IPS-18a (cell line): ENCODE data around the gene MACROD2.

Experiments used
- H3K27ac ChIP-seq: one replicate; pipeline ENCODE4 v1.5.1; 2013; ENCODE audit warnings: low read length
- H3K27me3 ChIP-seq: one replicate; pipeline ENCODE4 v1.6.1; 2013; ENCODE audit warnings: mild to moderate bottlenecking, low read length; ENCODE audit not compliant: control insufficient read depth, insufficient read depth
- H3K36me3 ChIP-seq: one replicate; pipeline ENCODE4 v1.6.1; 2013; ENCODE audit warnings: low read depth, low read length; ENCODE audit not compliant: control insufficient read depth
- H3K4me1 ChIP-seq: one replicate; pipeline ENCODE4 v1.6.1; 2013; ENCODE audit warnings: low read depth, low read length; ENCODE audit not compliant: control insufficient read depth
- H3K4me3 ChIP-seq: one replicate; pipeline ENCODE4 v1.5.1; 2013; ENCODE audit warnings: low read length
- H3K9ac ChIP-seq: one replicate; pipeline ENCODE4 v1.6.1; 2013; ENCODE audit warnings: mild to moderate bottlenecking, low read length, moderate library complexity
- H3K9me3 ChIP-seq: one replicate; pipeline ENCODE4 v1.6.1; 2013; ENCODE audit warnings: low read depth, low read length; ENCODE audit not compliant: control insufficient read depth

MACROD2 gene

GRCh38 chr20:14935285-14935684, 940.0 kb downstream of the MACROD2 start:
- no peaks in the 10 kb centered on the region for H3K36me3 ChIP-seq
- H3K27ac ChIP-seq, result no peak overlapping the region
- no peak overlapping the region for H3K4me3 ChIP-seq
- no peaks in the 10 kb centered on the region for H3K9me3 ChIP-seq
- no peaks in the 10 kb centered on the region for H3K27me3 ChIP-seq
- no peak overlapping the region for H3K9ac ChIP-seq
- H3K4me1 ChIP-seq, result no peaks in the 10 kb centered on the region

- Histone ChIP-seq H3K4me3 (no peak overlapping the region), H3K36me3 (no peaks in the 10 kb centered on the region), H3K9me3 (no peaks in the 10 kb centered on the region), H3K27ac (no peak overlapping the region), H3K4me1 (no peaks in the 10 kb centered on the region), H3K27me3 (no peaks in the 10 kb centered on the region), H3K9ac (no peak overlapping the region)
These were observed 941.7 kb downstream of the MACROD2 start for GRCh38 chr20:14937021-14937420.

GRCh38 chr20:14937846-14938245, 942.5 kb downstream of the MACROD2 start:
- Histone ChIP-seq H3K4me3 (no peak overlapping the region), H3K36me3 (no peaks in the 10 kb centered on the region), H3K9me3 (no peaks in the 10 kb centered on the region), H3K9ac (no peak overlapping the region), H3K4me1 (peaks cover 3% of the 10 kb centered on the region), H3K27ac (no peak overlapping the region), H3K27me3 (no peaks in the 10 kb centered on the region)

- no peaks in the 10 kb centered on the region for H3K27me3 ChIP-seq
- H3K4me3 ChIP-seq, result no peak overlapping the region
- H3K9ac ChIP-seq, result no peak overlapping the region
- no peak overlapping the region for H3K27ac ChIP-seq
- H3K9me3 ChIP-seq, result no peaks in the 10 kb centered on the region
- H3K4me1 ChIP-seq, result peaks cover 18% of the 10 kb centered on the region
- no peaks in the 10 kb centered on the region for H3K36me3 ChIP-seq
These were observed 952.2 kb downstream of the MACROD2 start for GRCh38 chr20:14947536-14947935.

GRCh38 chr20:14947946-14948345, 952.6 kb downstream of the MACROD2 start:
- H3K9ac ChIP-seq, result no peak overlapping the region
- no peaks in the 10 kb centered on the region for H3K27me3 ChIP-seq
- no peak overlapping the region for H3K27ac ChIP-seq
- H3K4me3 ChIP-seq, result no peak overlapping the region
- peaks cover 16% of the 10 kb centered on the region for H3K4me1 ChIP-seq
- H3K36me3 ChIP-seq, result no peaks in the 10 kb centered on the region
- no peaks in the 10 kb centered on the region for H3K9me3 ChIP-seq

- peaks cover 16% of the 10 kb centered on the region for H3K4me1 ChIP-seq
- no peaks in the 10 kb centered on the region for H3K27me3 ChIP-seq
- H3K9ac ChIP-seq, result no peak overlapping the region
- H3K9me3 ChIP-seq, result no peaks in the 10 kb centered on the region
- no peak overlapping the region for H3K27ac ChIP-seq
- no peaks in the 10 kb centered on the region for H3K36me3 ChIP-seq
- no peak overlapping the region for H3K4me3 ChIP-seq
These were observed 953.1 kb downstream of the MACROD2 start for GRCh38 chr20:14948416-14948815.

- Histone ChIP-seq H3K4me3 (no peak overlapping the region), H3K27ac (no peak overlapping the region), H3K36me3 (no peaks in the 10 kb centered on the region), H3K9ac (no peak overlapping the region), H3K9me3 (no peaks in the 10 kb centered on the region), H3K4me1 (peaks cover 20% of the 10 kb centered on the region), H3K27me3 (no peaks in the 10 kb centered on the region)
These were observed 955.3 kb downstream of the MACROD2 start for GRCh38 chr20:14950633-14951032.

GRCh38 chr20:14951105-14951504, 955.8 kb downstream of the MACROD2 start:
- peaks cover 24% of the 10 kb centered on the region for H3K4me1 ChIP-seq
- H3K27ac ChIP-seq, result no peak overlapping the region
- no peak overlapping the region for H3K9ac ChIP-seq
- no peak overlapping the region for H3K4me3 ChIP-seq
- H3K9me3 ChIP-seq, result no peaks in the 10 kb centered on the region
- no peaks in the 10 kb centered on the region for H3K36me3 ChIP-seq
- H3K27me3 ChIP-seq, result no peaks in the 10 kb centered on the region

- Histone ChIP-seq H3K27me3 (no peaks in the 10 kb centered on the region), H3K9ac (no peak overlapping the region), H3K4me3 (no peak overlapping the region), H3K4me1 (peaks cover 24% of the 10 kb centered on the region), H3K36me3 (no peaks in the 10 kb centered on the region), H3K27ac (no peak overlapping the region), H3K9me3 (no peaks in the 10 kb centered on the region)
These were observed 956.5 kb downstream of the MACROD2 start for GRCh38 chr20:14951707-14952418.

GRCh38 chr20:14953736-14954135, 958.4 kb downstream of the MACROD2 start:
- H3K27ac ChIP-seq, result no peak overlapping the region
- H3K4me3 ChIP-seq, result no peak overlapping the region
- no peaks in the 10 kb centered on the region for H3K27me3 ChIP-seq
- no peaks in the 10 kb centered on the region for H3K9me3 ChIP-seq
- peaks cover 15% of the 10 kb centered on the region for H3K4me1 ChIP-seq
- no peak overlapping the region for H3K9ac ChIP-seq
- no peaks in the 10 kb centered on the region for H3K36me3 ChIP-seq

GRCh38 chr20:14955399-14955798, 960.1 kb downstream of the MACROD2 start:
- Histone ChIP-seq H3K27ac (no peak overlapping the region), H3K9me3 (no peaks in the 10 kb centered on the region), H3K4me1 (peaks cover 15% of the 10 kb centered on the region), H3K27me3 (no peaks in the 10 kb centered on the region), H3K36me3 (no peaks in the 10 kb centered on the region), H3K9ac (no peak overlapping the region), H3K4me3 (no peak overlapping the region)

- no peaks in the 10 kb centered on the region for H3K27me3 ChIP-seq
- H3K9me3 ChIP-seq, result no peaks in the 10 kb centered on the region
- no peaks in the 10 kb centered on the region for H3K36me3 ChIP-seq
- no peak overlapping the region for H3K9ac ChIP-seq
- H3K4me3 ChIP-seq, result no peak overlapping the region
- peaks cover 9% of the 10 kb centered on the region for H3K4me1 ChIP-seq
- no peak overlapping the region for H3K27ac ChIP-seq
These were observed 960.7 kb downstream of the MACROD2 start for GRCh38 chr20:14956026-14956425.
